ENCODE data around the gene BEAN1.
A peak's percentile ranks its signal among the peaks of the same experiment; 100 is the strongest.

BEAN1 gene

GRCh38 chr16:66516808-66517585 is 89.9 kb downstream of the BEAN1 start:
- peak overlapping the region; percentile 80 for H3K4me3 Mint-ChIP-seq
- peaks cover 70% of the 10 kb centered on the region for H3K36me3 Mint-ChIP-seq (ENCODE audit: low read depth)
- intact Hi-C loops (cut with micrococcal nuclease), result loop anchor here (1.0 to 10.0 kb wide), 5 partner anchors 8 to 112 kb away; partner anchors contain the start of gene CKLF
- no peaks in the 10 kb centered on the region for H3K9me3 Mint-ChIP-seq
- peak overlapping the region; percentile 100 for H3K27ac Mint-ChIP-seq
- no peaks in the 10 kb centered on the region for H3K27me3 Mint-ChIP-seq
- peaks cover 100% of the 10 kb centered on the region for H3K4me1 Mint-ChIP-seq (ENCODE audit: low read depth)

- peak overlapping the region; percentile 80 for H3K4me3 Mint-ChIP-seq
- peaks cover 100% of the 10 kb centered on the region for H3K4me1 Mint-ChIP-seq (ENCODE audit: low read depth)
- H3K9me3 Mint-ChIP-seq, result no peaks in the 10 kb centered on the region
- H3K27ac Mint-ChIP-seq, result peak overlapping the region; percentile 100
- intact Hi-C loops (cut with micrococcal nuclease), result loop anchor here (5.0 to 10.0 kb wide), 3 partner anchors 35 to 113 kb away; no protein-coding TSS in a partner anchor
- no peaks in the 10 kb centered on the region for H3K27me3 Mint-ChIP-seq
- peaks cover 63% of the 10 kb centered on the region for H3K36me3 Mint-ChIP-seq (ENCODE audit: low read depth)
Measured at GRCh38 chr16:66517586-66518263, 90.6 kb downstream of the BEAN1 start.

GRCh38 chr16:66519482-66520373 is 92.6 kb downstream of the BEAN1 start:
- peak overlapping the region; percentile 100 for H3K27ac Mint-ChIP-seq
- H3K4me1 Mint-ChIP-seq (ENCODE audit: low read depth), result peaks cover 100% of the 10 kb centered on the region
- no peaks in the 10 kb centered on the region for H3K9me3 Mint-ChIP-seq
- H3K4me3 Mint-ChIP-seq, result peak overlapping the region; percentile 65
- no peaks in the 10 kb centered on the region for H3K27me3 Mint-ChIP-seq
- intact Hi-C loops (cut with micrococcal nuclease), result loop anchor here (5.0 to 10.0 kb wide), 4 partner anchors 37 to 115 kb away; no protein-coding TSS in a partner anchor
- peaks cover 49% of the 10 kb centered on the region for H3K36me3 Mint-ChIP-seq (ENCODE audit: low read depth)

- peaks cover 100% of the 10 kb centered on the region for H3K4me1 Mint-ChIP-seq (ENCODE audit: low read depth)
- no peaks in the 10 kb centered on the region for H3K27me3 Mint-ChIP-seq
- intact Hi-C loops (cut with micrococcal nuclease), result loop anchor here (5.0 kb wide), 1 partner anchor 87 kb away; no protein-coding TSS in a partner anchor
- peak overlapping the region; percentile 65 for H3K4me3 Mint-ChIP-seq
- peaks cover 44% of the 10 kb centered on the region for H3K36me3 Mint-ChIP-seq (ENCODE audit: low read depth)
- H3K9me3 Mint-ChIP-seq, result no peaks in the 10 kb centered on the region
- peak overlapping the region; percentile 100 for H3K27ac Mint-ChIP-seq
Measured at GRCh38 chr16:66520406-66521170, 93.5 kb downstream of the BEAN1 start.

- Mint-ChIP-seq H3K9me3 (no peaks in the 10 kb centered on the region), H3K36me3 (ENCODE audit: low read depth) (peaks cover 44% of the 10 kb centered on the region), H3K27ac (peak overlapping the region; percentile 100), H3K4me3 (no peak overlapping the region), H3K27me3 (no peaks in the 10 kb centered on the region), H3K4me1 (ENCODE audit: low read depth) (peaks cover 100% of the 10 kb centered on the region)
- intact Hi-C loops (cut with micrococcal nuclease), result loop anchor here (5.0 kb wide), 1 partner anchor 86 kb away; no protein-coding TSS in a partner anchor
Measured at GRCh38 chr16:66521252-66521713, 94.2 kb downstream of the BEAN1 start.

GRCh38 chr16:66521951-66522771 is 95.1 kb downstream of the BEAN1 start:
- intact Hi-C loops (cut with micrococcal nuclease), result loop anchor here (5.0 kb wide), 1 partner anchor 85 kb away; no protein-coding TSS in a partner anchor
- H3K27ac Mint-ChIP-seq, result peak overlapping the region; percentile 100
- peaks cover 46% of the 10 kb centered on the region for H3K36me3 Mint-ChIP-seq (ENCODE audit: low read depth)
- peaks cover 100% of the 10 kb centered on the region for H3K4me1 Mint-ChIP-seq (ENCODE audit: low read depth)
- H3K9me3 Mint-ChIP-seq, result no peaks in the 10 kb centered on the region
- H3K27me3 Mint-ChIP-seq, result no peaks in the 10 kb centered on the region
- peak overlapping the region; percentile 13 for H3K4me3 Mint-ChIP-seq

- Mint-ChIP-seq H3K4me1 (ENCODE audit: low read depth) (peaks cover 100% of the 10 kb centered on the region), H3K36me3 (ENCODE audit: low read depth) (peaks cover 46% of the 10 kb centered on the region), H3K27me3 (no peaks in the 10 kb centered on the region)
Measured at GRCh38 chr16:66522816-66523590, 95.9 kb downstream of the BEAN1 start.

GRCh38 chr16:66523861-66524354 is 96.8 kb downstream of the BEAN1 start:
- peak overlapping the region; percentile 100 for H3K27ac Mint-ChIP-seq
- intact Hi-C loops (cut with micrococcal nuclease), result loop anchor here (2.0 to 5.0 kb wide), 2 partner anchors 29 to 83 kb away; partner anchors contain the start of gene CKLF
- peaks cover 100% of the 10 kb centered on the region for H3K4me1 Mint-ChIP-seq (ENCODE audit: low read depth)
- H3K36me3 Mint-ChIP-seq (ENCODE audit: low read depth), result peaks cover 53% of the 10 kb centered on the region
- no peaks in the 10 kb centered on the region for H3K27me3 Mint-ChIP-seq
- no peaks in the 10 kb centered on the region for H3K9me3 Mint-ChIP-seq
- no peak overlapping the region for H3K4me3 Mint-ChIP-seq

More at GRCh38 chr16:66522816-66523590, 95.9 kb downstream of the BEAN1 start:
- peak overlapping the region; percentile 13 for H3K4me3 Mint-ChIP-seq
- H3K9me3 Mint-ChIP-seq, result no peaks in the 10 kb centered on the region
- intact Hi-C loops (cut with micrococcal nuclease), result loop anchor here (5.0 kb wide), 1 partner anchor 84 kb away; no protein-coding TSS in a partner anchor
- peak overlapping the region; percentile 100 for H3K27ac Mint-ChIP-seq

- Mint-ChIP-seq H3K27ac (peak overlapping the region; percentile 100), H3K9me3 (no peaks in the 10 kb centered on the region), H3K27me3 (no peaks in the 10 kb centered on the region), H3K36me3 (ENCODE audit: low read depth) (peaks cover 56% of the 10 kb centered on the region), H3K4me1 (ENCODE audit: low read depth) (peaks cover 95% of the 10 kb centered on the region), H3K4me3 (peak overlapping the region; percentile 26)
- intact Hi-C loops (cut with micrococcal nuclease), result loop anchor here (1.0 to 5.0 kb wide), 3 partner anchors 8 to 83 kb away; partner anchors contain the start of gene CKLF
Measured at GRCh38 chr16:66524601-66525164, 97.6 kb downstream of the BEAN1 start.

GRCh38 chr16:66525396-66526180 is 98.5 kb downstream of the BEAN1 start:
- Mint-ChIP-seq H3K27me3 (no peaks in the 10 kb centered on the region), H3K9me3 (no peaks in the 10 kb centered on the region), H3K36me3 (ENCODE audit: low read depth) (peaks cover 60% of the 10 kb centered on the region), H3K4me1 (ENCODE audit: low read depth) (peaks cover 86% of the 10 kb centered on the region), H3K4me3 (no peak overlapping the region), H3K27ac (peak overlapping the region; percentile 100)
- intact Hi-C loops (cut with micrococcal nuclease), result loop anchor here (1.0 to 2.0 kb wide), 2 partner anchors 9 to 27 kb away; partner anchors contain the start of gene CKLF

Data from dendritic cell treated with granulocyte-macrophage colony-stimulating factor and Interleukin-4, amounts not matched to agents 40 ng/mL and 50 ng/mL, for 4 days (primary cell).